HCT116 (cell line): ENCODE data around the gene SLC6A19. TPM values are rescaled to one million over a fixed set of nuclear protein-coding genes. Genes with fewer than 3 reads are reported as not detected.

Experiments
- ATAC-seq: fragments of 200-7000 bp; cut with Tn5 transposase; 2 replicates; pipeline ENCODE4 v1.9.1; 2020; ENCODE audit warnings: mild to moderate bottlenecking, moderate library complexity
- BruUV-seq: library from RNA; stranded (reverse); fragments of 400-500 nt; replicated peaks from 2 replicates; lab custom pipeline; 2021; lab: Mats Ljungman, UMichigan
- CTCF ChIA-PET: fragments of 300-600 bp; sonication (Branson Sonifier 250); formaldehyde crosslinking; loops from one replicate; lab custom pipeline; 2021; ENCODE audit warnings: antibody characterized with exemption; lab: Charles Lee
- POLR2A ChIA-PET: fragments of 300-600, 350-600 bp; sonication (Branson Sonifier 250); formaldehyde crosslinking; loops from one replicate; lab custom pipeline; 2021; ENCODE audit warnings: antibody characterized with exemption; lab: Charles Lee
- RAD21 ChIA-PET, 2 experiments: fragments of 300-600 bp; sonication (Branson Sonifier 250); formaldehyde crosslinking; loops; one replicate each; lab custom pipeline; 2023; ENCODE audit warnings: low total read pairs in 2 of 2; ENCODE audit not compliant: uncharacterized antibody in 2 of 2, unreplicated experiment in 2 of 2, low non-redundant PET in 1 of 2; lab: Charles Lee
- DNase-seq: peaks from one replicate; pipeline ENCODE4 v3.0.0-alpha.2; 2010; ENCODE audit warnings: low read depth, low spot score
- H2AFZ ChIP-seq: fragments of 200-600 bp; shearing (Covaris generic), sonication (generic); 2 replicates; pipeline ENCODE4 v1.6.1; 2017; ENCODE audit warnings: low read depth, mixed run types, mixed read lengths, antibody characterized with exemption, low read length; ENCODE audit not compliant: poor library complexity, severe bottlenecking
- H3K27ac ChIP-seq: 2 replicates; pipeline ENCODE4 v1.5.1; 2012; ENCODE audit warnings: low read depth, low read length
- H3K27me3 ChIP-seq: fragments of 200-600 bp; sonication (generic); 2 replicates; pipeline ENCODE4 v1.6.1; 2016; ENCODE audit warnings: mixed run types, low read length, mixed read lengths; ENCODE audit not compliant: insufficient read depth
- H3K36me3 ChIP-seq, 2 experiments: fragments of 200-500 bp in 1 of 2; fragments of 200-600 bp in 1 of 2; sonication (Bioruptor generic) in 1 of 2; sonication (generic) in 1 of 2; 2 replicates each; pipeline versions ENCODE4 v1.5.1 to v1.6.1; 2014 to 2016; ENCODE audit warnings: low read length in 2 of 2, inconsistent platforms in 1 of 2, mixed read lengths in 1 of 2, mixed run types in 1 of 2; ENCODE audit not compliant: insufficient read depth in 2 of 2, control insufficient read depth in 1 of 2
- H3K4me1 ChIP-seq, 2 experiments: fragments of 200-600 bp in 1 of 2; sonication (generic) in 1 of 2; 2 replicates each; pipeline versions ENCODE4 v1.5.1 to v1.6.1; 2012 to 2017; ENCODE audit warnings: low read length in 2 of 2, inconsistent platforms in 1 of 2, mild to moderate bottlenecking in 1 of 2, mixed read lengths in 1 of 2, mixed run types in 1 of 2, moderate library complexity in 1 of 2; ENCODE audit not compliant: insufficient read depth in 2 of 2, control insufficient read depth in 1 of 2
- H3K4me2 ChIP-seq: fragments of 200-600 bp; sonication (generic); 2 replicates; pipeline ENCODE4 v1.6.1; 2017; ENCODE audit warnings: mixed run types, low read length, mixed read lengths
- H3K4me3 ChIP-seq, 2 experiments: fragments of 200-600 bp in 1 of 2; sonication (generic) in 1 of 2; replicated peaks in 1 of 2; 2 replicates each; pipeline ENCODE4 v1.5.1; 2011 to 2016; ENCODE audit warnings: low read length in 2 of 2, control low read depth in 1 of 2, low read depth in 1 of 2, mild to moderate bottlenecking in 1 of 2, mixed read lengths in 1 of 2, mixed run types in 1 of 2
- H3K79me2 ChIP-seq: fragments of 200-600 bp; sonication (generic); 2 replicates; pipeline ENCODE4 v1.6.1; 2017; ENCODE audit warnings: mild to moderate bottlenecking, mixed run types, low read length, moderate library complexity, mixed read lengths; ENCODE audit not compliant: insufficient read depth
- H3K9ac ChIP-seq: fragments of 200-600 bp; sonication (generic); 2 replicates; pipeline ENCODE4 v1.6.1; 2016; ENCODE audit warnings: low read length, mixed read lengths
- H3K9me2 ChIP-seq: fragments of 200-600 bp; sonication (generic), shearing (Covaris generic); 2 replicates; pipeline ENCODE4 v1.6.1; 2017; ENCODE audit warnings: mixed run types, mild to moderate bottlenecking, moderate library complexity; ENCODE audit not compliant: insufficient read depth
- H3K9me3 ChIP-seq, 2 experiments: fragments of 200-500 bp in 1 of 2; fragments of 200-600 bp in 1 of 2; sonication (Bioruptor generic) in 1 of 2; sonication (generic) in 1 of 2; 2 replicates each; pipeline ENCODE4 v1.6.1; 2014 to 2017; ENCODE audit warnings: low read length in 2 of 2, mixed read lengths in 2 of 2, inconsistent platforms in 1 of 2, low read depth in 1 of 2, mild to moderate bottlenecking in 1 of 2, mixed run types in 1 of 2, moderate library complexity in 1 of 2; ENCODE audit not compliant: control insufficient read depth in 1 of 2, insufficient read depth in 1 of 2
- H4K20me1 ChIP-seq: fragments of 200-600 bp; sonication (generic), shearing (Covaris generic); 2 replicates; pipeline ENCODE4 v1.6.1; 2017; ENCODE audit warnings: mixed run types, mild to moderate bottlenecking, moderate library complexity; ENCODE audit not compliant: insufficient read depth
- CBX3 ChIP-seq: IDR thresholded peaks from 2 replicates; pipeline ENCODE4 v1.6.1; 2012; ENCODE audit warnings: low read depth
- CTCF ChIP-seq, 3 experiments: fragments of 200-600 bp in 1 of 3; sonication (generic) in 1 of 3; IDR thresholded peaks in 2 of 3; conservative IDR thresholded peaks in 1 of 3; 2 replicates each; pipeline ENCODE4 v1.5.1; 2012 to 2017; ENCODE audit warnings: low read depth in 2 of 3, low read length in 2 of 3, antibody characterized with exemption in 1 of 3, borderline replicate concordance in 1 of 3, control low read depth in 1 of 3, mild to moderate bottlenecking in 1 of 3, mixed read lengths in 1 of 3, mixed run types in 1 of 3, moderate library complexity in 1 of 3; ENCODE audit not compliant: insufficient read depth in 1 of 3
- EZH2 ChIP-seq: fragments of 200-600 bp; sonication (generic); IDR thresholded peaks from 2 replicates; pipeline ENCODE4 v1.6.1; 2017; ENCODE audit warnings: antibody characterized with exemption, mixed run types
- RAD21 ChIP-seq: IDR thresholded peaks from 2 replicates; pipeline ENCODE4 v1.6.1; 2012; ENCODE audit warnings: low read depth, mild to moderate bottlenecking
- intact Hi-C: fragments of 100-400 bp; cut with micrococcal nuclease; formaldehyde crosslinking; loops from 2 replicates; pipeline ENCODE4 v1.10.0; 2022
- total RNA-seq: library from RNA; stranded (reverse); gene quantifications from one replicate; pipeline ENCODE4 v1.2.1, GENCODE V29; 2021; ENCODE audit not compliant: unreplicated experiment

SLC6A19 gene
- total RNA-seq, 1 experiment from 2014 or later: not detected

- no peak for TF ChIP-seq CTCF (IDR thresholded peaks at IDR 0.05 in 2 of 3, conservative IDR thresholded peaks at IDR 0.05 in 1 of 3; ENCODE audit: borderline replicate concordance in 1 of 3, insufficient read depth in 1 of 3, low read depth in 2 of 3, low read length in 2 of 3)
- TF ChIP-seq CBX3: no peak
- no peak for TF ChIP-seq RAD21
- no peak for TF ChIP-seq EZH2
- CTCF ChIA-PET: interaction anchor here (1.1 to 1.3 kb wide), 3 partner anchors 15 to 38 kb away, joined by 3 to 10 read pairs (median 4); no protein-coding TSS in a partner anchor
- no peak overlapping the region for H3K27ac ChIP-seq
- no peak overlapping the region for H2AFZ ChIP-seq
- no peaks in the 10 kb centered on the region for H4K20me1 ChIP-seq
- H3K27me3 ChIP-seq: no peaks in the 10 kb centered on the region
- RAD21 ChIA-PET: no interaction called here
- intact Hi-C loops: no loop called here
- no peaks in the 10 kb centered on the region for H3K36me3 ChIP-seq
- POLR2A ChIA-PET: no interaction called here
- BruUV-seq: no TSS peak
- no peaks in the 10 kb centered on the region for H3K9me3 ChIP-seq
- H3K4me1 ChIP-seq: 0 out of 4 replicates have a peak, but pooled peaks cover 0 to 3% of the 10 kb centered on the region in 2 experiments
- H3K9ac ChIP-seq: no peak overlapping the region
- no peak for ATAC-seq
- H3K79me2 ChIP-seq: no peaks in the 10 kb centered on the region
- no peak overlapping the region for H3K4me2 ChIP-seq
- H3K9me2 ChIP-seq: no peaks in the 10 kb centered on the region
- H3K4me3 ChIP-seq: no peak overlapping the region
- DNase-seq: no peak
Observed at GRCh38 chr5:1205255-1206180, 4.1 kb downstream of the SLC6A19 start.
